ENCODE measurements around the gene CTBP1. TPM values are rescaled to one million over a fixed set of nuclear protein-coding genes. Genes with fewer than 3 reads are reported as not detected.
"Not testable (repeated sequence)": the region's sequence is repeated elsewhere in the genome, so short reads cannot be mapped to it uniquely, and the experiment has no call there.

The CTBP1 gene
- 100 to 1,000 TPM; 135 to 141 TPM for total RNA-seq

DNA sequence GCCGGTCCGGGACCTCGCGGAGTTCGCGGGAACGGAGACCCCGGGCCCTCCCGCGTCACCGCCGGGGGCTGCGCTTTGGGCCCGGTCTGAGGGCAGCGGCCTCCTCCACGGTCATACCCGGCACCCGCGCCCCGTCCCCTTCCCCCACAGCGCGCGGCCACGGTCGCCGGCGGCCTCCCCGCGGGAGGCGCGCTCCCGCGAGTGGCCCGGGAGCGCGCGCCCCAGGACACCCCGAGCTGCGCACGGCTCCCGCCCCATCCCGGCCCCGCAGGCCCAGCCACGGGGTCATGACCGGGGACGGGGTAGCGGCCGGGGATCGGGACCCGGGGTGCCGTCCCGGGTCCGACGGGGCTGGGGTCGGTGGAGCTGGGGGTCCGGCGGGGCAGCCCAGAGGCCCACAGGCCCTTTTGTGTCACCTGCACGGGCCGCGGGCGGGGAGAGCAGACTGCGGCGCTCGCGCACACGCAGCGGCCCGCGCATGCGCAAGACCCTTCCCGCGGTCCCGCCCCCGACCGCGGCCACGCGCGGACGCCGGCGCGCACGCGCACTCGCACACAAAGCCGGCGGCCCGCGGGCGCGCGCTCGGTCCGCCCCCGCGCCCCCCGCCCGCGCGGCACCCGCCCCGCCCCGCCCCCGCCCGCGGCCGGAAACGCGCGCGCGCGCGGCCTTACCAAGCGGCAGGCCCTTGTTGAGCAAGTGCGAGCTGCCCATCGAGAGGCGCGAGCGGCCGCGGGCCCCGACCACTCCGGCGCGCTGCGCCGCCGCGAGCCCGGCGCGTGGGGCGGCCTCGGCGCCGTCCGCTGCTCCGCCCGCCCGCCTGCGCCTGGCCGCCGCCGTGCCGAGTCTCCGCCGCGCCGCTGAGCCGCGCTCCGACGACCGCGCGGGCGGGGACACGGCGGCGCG lies at the start of gene CTBP1:
TSS of gene CTBP1 (minus strand) at position 886 of the 903 bp plus-strand sequence. CDS start 7,799 bp downstream, outside the sequence.
- H3K4me3 Mint-ChIP-seq, result peak within 1 kb of the TSS; percentile 90
- no peaks in the 10 kb centered on the region for H3K27me3 Mint-ChIP-seq
- peak within 1 kb of the TSS; percentile 94 for H3K27ac Mint-ChIP-seq
- H3K36me3 Mint-ChIP-seq, result peaks cover 39% of the 10 kb centered on the region
- peaks cover 57% of the 10 kb centered on the region for H3K4me1 Mint-ChIP-seq
- DNase-seq, result peak; percentile 91
- peaks cover 7% of the 10 kb centered on the region for H3K9me3 Mint-ChIP-seq

DNA sequence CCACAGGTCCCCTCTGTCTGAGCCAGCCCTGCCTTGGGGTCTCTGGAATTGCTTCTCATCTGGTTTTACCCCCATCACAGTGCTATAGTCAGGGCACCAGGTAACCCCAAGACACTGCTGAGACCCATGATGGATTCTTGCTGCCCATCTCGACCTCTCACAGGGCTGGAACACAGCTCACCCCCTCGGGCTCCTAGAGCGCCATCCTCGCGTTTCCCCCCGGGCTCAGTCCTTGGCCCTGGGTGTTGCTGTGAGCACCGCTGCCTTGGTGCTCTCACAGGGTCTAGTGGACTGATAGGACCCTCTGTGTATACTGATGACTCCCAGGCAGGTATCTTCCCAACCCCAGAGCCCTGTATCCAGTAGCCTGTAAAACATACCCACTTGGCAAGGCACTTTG lies 49.5 kb upstream of the CTBP1 start:
- Mint-ChIP-seq H3K4me1 (peaks cover 36% of the 10 kb centered on the region), H3K27ac (no peak overlapping the region), H3K9me3 (no peaks in the 10 kb centered on the region), H3K4me3 (no peak overlapping the region), H3K36me3 (peaks cover 21% of the 10 kb centered on the region), H3K27me3 (no peaks in the 10 kb centered on the region)
- DNase-seq, result no peak

DNA sequence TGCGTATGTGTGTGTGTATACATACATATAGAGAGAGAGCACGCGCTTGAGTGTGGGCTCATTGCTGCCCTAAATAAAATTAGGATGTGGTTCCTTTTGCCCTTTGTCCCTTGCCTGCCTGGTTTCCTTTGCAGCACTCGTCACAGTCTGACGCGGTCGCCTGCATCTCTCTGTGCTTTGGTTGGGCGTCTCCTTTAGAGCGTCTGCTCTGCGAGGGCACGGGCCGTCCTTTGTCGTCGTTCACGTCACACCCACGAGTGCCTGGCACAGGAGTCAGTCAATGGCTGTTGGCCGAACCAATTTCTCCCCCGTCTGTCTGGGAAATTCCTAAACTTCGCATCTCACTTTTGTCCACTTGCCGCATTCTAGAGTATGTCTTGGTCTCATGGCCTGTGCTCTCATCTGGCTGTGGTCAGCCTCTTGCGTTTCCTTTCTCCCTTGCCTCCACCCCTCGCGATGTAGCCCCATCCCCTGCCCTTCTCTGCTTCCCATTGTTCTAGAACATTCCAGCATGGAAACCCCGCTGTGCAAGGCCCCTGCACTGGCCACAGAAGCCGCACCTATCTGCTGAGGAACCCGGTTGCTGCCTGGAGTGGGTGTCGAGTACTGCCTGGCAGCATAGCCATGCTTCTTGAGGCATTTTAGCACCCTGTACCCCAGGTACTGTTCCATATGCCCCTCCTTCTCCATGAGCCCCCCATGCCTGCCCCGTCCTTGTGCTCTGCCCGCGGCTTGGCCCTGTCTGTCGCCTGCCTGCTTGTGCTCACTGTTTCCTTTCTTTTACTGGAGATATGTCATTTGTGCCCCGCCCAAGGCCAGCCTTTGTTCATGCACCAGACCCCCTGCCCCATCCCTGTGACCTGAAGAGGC lies 48.8 kb upstream of the CTBP1 start:
- H3K4me1 Mint-ChIP-seq, result peaks cover 34% of the 10 kb centered on the region
- no peaks in the 10 kb centered on the region for H3K9me3 Mint-ChIP-seq
- no peak overlapping the region for H3K27ac Mint-ChIP-seq
- no peaks in the 10 kb centered on the region for H3K27me3 Mint-ChIP-seq
- H3K4me3 Mint-ChIP-seq, result no peak overlapping the region
- no peak for DNase-seq
- peaks cover 21% of the 10 kb centered on the region for H3K36me3 Mint-ChIP-seq

DNA sequence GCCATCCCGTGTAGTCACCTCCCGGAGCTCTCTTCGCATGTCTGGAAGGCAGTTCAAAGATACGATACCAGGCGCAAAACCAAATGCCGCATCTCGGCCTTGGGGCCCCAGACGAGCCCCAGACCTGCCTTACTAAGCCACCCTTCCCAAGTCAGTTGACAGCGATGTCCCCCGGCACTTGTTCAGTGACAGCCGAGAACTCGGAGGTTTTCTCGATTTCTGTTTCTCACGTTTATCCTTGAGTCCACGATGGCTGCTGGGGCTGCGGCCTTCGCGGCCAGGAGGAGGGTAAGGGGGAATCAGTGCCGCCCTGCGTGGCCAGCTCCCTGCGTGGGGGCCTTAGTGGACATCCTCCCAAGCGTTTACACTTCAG lies 48.1 kb upstream of the CTBP1 start:
- Mint-ChIP-seq H3K27ac (no peak overlapping the region), H3K36me3 (peaks cover 22% of the 10 kb centered on the region), H3K27me3 (no peaks in the 10 kb centered on the region), H3K4me3 (no peak overlapping the region), H3K4me1 (peaks cover 40% of the 10 kb centered on the region), H3K9me3 (no peaks in the 10 kb centered on the region)
- DNase-seq, result no peak

DNA sequence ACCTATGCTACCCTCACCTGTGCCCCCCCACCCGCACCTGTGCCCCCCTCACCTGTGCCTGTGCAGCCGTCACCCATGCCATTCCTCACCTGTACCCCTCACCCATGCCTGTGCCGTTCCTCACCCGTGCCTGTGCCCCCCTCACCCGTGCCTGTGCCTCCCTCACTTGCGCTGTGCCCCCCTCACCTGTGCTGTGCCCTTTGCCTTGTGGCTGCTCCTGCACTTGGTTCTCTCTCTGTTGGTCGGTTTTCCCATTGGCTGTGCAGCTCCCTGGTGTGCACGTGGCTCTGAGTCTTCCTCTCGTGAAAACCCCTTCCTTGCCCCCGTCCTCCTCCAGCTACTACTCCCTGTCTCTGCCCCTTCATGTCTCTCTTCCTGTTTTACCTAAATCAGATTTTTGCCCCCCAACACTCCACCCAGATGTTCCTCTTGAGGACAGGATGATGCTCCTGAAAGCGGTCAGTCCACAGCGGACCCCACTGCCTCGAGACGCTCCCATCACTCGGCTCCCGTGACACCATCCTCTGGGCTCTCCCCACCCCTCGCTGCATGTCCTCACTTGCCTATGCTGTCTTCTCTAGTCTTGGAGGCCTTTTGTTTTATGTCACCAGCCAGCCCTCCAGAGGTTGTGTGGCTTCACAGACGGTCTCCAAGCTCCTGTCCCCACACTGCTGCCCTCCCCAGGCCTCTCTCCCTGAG lies 47.5 kb upstream of the CTBP1 start:
- Mint-ChIP-seq H3K4me1 (peaks cover 45% of the 10 kb centered on the region), H3K4me3 (no peak overlapping the region), H3K27me3 (no peaks in the 10 kb centered on the region), H3K27ac (no peak overlapping the region), H3K9me3 (no peaks in the 10 kb centered on the region), H3K36me3 (peaks cover 21% of the 10 kb centered on the region)
- DNase-seq, result no peak

DNA sequence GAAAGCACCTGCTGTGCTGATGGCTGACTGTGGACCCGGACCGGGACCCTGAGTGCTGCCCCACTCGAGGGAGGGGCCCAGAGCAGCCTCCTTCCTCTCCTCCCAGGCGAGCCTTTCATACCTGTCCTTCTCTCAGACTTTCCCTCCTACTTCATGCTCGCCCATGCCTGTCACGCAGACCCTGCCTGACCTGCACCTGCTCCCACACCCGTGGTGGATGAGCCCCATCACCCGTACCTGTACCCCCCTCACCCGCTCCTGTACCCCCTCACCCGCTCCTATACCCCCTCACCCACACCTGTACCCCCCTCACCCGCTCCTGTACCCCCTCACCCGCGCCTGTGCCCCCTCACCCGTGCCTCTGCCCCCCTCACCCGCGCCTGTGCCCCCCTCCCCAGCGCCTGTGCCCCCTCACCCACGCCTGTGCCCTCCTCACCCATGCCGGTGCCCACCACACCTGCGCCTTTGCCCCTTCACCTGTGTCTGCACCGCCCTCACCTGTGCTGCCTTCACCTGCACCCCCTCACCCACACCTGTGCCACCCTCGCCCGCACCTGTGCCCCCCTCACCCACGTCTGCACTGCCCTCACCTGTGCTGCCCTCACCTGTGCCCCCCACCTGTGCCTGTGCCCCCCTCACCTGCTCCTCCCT lies 46.6 kb upstream of the CTBP1 start:
- DNase-seq, result no peak
- Mint-ChIP-seq H3K27me3 (no peaks in the 10 kb centered on the region), H3K4me1 (peaks cover 49% of the 10 kb centered on the region), H3K36me3 (peaks cover 17% of the 10 kb centered on the region), H3K27ac (peak overlapping the region; percentile 48), H3K9me3 (no peaks in the 10 kb centered on the region), H3K4me3 (no peak overlapping the region)

DNA sequence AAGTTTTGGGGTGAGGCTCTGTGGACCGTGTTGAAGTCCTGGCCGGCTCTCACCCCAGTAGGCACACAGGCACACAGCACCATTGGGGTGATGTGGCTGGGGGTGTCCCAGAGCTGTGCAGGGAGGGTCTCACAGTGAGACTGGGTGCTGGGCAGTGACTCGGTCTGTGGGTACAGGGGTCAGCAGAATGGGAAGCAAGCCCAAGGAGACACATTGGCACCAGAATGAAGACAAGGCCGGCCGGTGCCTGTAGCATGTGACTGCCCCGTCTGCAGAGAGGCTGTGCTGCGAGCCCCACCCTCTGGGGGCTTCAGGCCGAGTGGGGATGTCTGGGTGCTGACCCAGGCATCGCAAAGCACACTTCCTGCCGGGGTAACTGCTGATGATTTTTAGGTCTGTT lies 46.0 kb upstream of the CTBP1 start:
- H3K9me3 Mint-ChIP-seq, result no peaks in the 10 kb centered on the region
- no peaks in the 10 kb centered on the region for H3K27me3 Mint-ChIP-seq
- H3K27ac Mint-ChIP-seq, result peak overlapping the region; percentile 56
- H3K4me3 Mint-ChIP-seq, result no peak overlapping the region
- H3K4me1 Mint-ChIP-seq, result peaks cover 44% of the 10 kb centered on the region
- no peak for DNase-seq
- H3K36me3 Mint-ChIP-seq, result peaks cover 12% of the 10 kb centered on the region

DNA sequence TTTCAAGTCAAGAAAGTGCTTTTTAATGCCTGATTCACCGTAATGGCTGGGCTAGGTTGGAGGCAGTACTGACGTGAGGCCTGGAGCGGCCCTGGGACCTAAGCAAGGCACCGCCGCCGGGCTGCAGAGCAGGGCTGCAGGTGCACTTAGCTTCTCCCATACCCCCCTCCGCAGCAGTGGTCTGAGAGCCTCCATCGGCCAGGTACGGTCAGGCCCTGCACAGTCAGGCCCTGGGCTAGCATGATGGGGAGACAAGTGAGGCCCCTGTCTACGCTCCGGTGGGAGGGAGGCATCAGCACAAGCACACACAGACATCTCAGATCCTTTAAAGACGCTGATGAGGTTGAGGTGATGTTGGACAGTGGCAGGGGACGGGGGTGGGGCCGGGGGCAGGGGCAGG lies 45.5 kb upstream of the CTBP1 start:
- H3K9me3 Mint-ChIP-seq, result no peaks in the 10 kb centered on the region
- no peak overlapping the region for H3K27ac Mint-ChIP-seq
- H3K4me1 Mint-ChIP-seq, result peaks cover 42% of the 10 kb centered on the region
- DNase-seq, result no peak
- H3K4me3 Mint-ChIP-seq, result no peak overlapping the region
- H3K27me3 Mint-ChIP-seq, result no peaks in the 10 kb centered on the region
- H3K36me3 Mint-ChIP-seq, result peaks cover 9% of the 10 kb centered on the region

DNA sequence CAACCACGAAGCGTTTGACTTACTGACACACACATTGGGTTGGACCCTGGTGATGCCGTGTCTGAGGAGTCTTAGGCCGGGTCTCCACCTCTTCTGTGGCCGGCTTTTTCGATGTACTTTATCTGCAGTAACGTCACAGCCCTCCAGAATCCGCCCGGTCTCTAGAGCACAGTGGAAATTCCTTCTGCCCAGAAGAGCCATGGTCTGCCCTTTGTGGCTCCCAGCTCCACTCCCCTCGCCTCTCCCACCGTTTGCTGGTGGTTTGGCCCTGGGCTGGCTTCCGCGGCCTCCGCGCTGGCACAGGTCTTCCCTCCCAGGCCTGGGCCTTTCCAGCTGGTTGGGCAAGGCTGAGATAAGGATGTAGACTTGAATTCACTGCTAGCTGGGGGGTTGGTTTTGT lies 45.1 kb upstream of the CTBP1 start:
- Mint-ChIP-seq H3K27me3 (no peaks in the 10 kb centered on the region), H3K36me3 (peaks cover 9% of the 10 kb centered on the region), H3K9me3 (no peaks in the 10 kb centered on the region), H3K4me3 (no peak overlapping the region), H3K4me1 (peaks cover 42% of the 10 kb centered on the region), H3K27ac (no peak overlapping the region)
- DNase-seq, result no peak

DNA sequence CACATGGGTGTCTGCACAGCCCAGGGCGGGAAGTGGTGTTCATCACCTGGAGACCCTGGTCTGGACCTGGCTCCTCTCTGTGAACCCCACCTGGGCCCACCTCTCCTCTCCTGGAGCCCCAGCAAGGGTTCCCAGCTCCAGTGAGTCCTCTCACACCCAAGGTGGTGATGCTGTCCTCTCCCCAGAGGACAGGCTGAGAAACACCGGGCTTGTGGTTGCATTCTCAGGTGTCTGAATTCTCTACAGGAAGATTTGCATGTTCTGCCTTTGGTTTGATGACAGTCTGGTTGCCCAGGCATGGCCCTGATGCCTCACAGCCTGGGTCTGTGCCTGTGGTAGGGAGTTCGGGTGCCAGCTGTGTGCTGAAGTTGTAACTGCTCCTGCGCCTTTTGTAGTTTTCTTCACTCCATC lies 44.6 kb upstream of the CTBP1 start:
- Mint-ChIP-seq H3K36me3 (peaks cover 9% of the 10 kb centered on the region), H3K9me3 (no peaks in the 10 kb centered on the region), H3K27me3 (no peaks in the 10 kb centered on the region), H3K4me3 (no peak overlapping the region), H3K27ac (no peak overlapping the region), H3K4me1 (peaks cover 45% of the 10 kb centered on the region)
- DNase-seq, result no peak

DNA sequence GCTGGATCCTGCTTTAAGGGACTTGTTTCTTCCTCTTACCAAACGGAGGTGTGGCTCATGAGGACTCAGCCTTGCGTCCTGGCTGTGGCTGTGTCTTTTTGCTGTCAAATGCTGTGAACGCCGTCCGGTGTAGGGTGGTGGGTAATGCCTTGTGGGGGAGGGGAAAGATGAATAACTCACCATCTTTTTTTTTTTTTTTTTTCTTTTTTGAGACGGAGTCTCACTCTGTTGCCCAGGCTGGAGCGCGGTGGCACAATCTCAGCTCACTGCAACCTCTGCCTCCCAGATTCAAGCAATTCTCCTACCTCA lies 43.7 kb upstream of the CTBP1 start:
- not testable (repeated sequence) for DNase-seq, H3K4me3 Mint-ChIP-seq, H3K27me3 Mint-ChIP-seq, H3K27ac Mint-ChIP-seq, H3K36me3 Mint-ChIP-seq, H3K9me3 Mint-ChIP-seq
- peaks cover 48% of the 10 kb centered on the region for H3K4me1 Mint-ChIP-seq

DNA sequence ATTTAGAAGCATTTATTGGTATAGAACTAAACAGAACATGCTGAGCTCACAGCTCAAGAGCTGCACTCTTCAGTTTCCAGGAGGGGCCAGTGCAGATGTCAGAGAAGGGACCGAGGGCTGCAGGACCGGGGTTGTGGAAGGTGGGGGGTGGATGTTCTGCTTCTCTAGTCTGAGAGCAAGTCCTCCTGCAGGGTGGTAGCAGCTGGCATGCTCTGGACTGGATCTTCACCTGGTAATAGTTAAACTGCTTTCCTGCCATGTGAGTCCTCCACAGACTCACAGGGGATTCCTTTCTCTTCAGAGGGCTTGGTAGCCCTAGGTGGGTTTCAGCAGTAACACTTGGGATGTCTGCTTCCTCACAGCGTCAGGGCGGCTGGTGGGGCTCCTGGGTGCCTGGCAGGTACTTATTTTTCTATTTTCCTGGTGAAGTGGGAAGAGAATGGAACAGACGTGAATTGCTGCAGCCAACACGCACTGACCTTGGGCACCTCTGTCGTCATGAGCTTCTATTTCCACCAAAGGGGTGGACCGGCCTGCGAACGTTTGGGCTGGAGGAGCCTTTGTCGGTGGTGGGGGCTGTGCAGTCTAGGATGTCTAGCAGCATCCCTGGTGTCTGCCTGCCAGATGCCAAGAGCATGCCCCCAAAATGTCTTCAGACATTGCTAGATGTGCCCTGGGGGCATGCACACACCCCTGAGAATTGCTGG lies 43.2 kb upstream of the CTBP1 start:
- Mint-ChIP-seq H3K9me3 (no peaks in the 10 kb centered on the region), H3K27me3 (no peaks in the 10 kb centered on the region), H3K4me1 (peaks cover 45% of the 10 kb centered on the region), H3K27ac (peak overlapping the region; percentile 61), H3K4me3 (peak overlapping the region; percentile 98), H3K36me3 (peaks cover 9% of the 10 kb centered on the region)
- no peak for DNase-seq

DNA sequence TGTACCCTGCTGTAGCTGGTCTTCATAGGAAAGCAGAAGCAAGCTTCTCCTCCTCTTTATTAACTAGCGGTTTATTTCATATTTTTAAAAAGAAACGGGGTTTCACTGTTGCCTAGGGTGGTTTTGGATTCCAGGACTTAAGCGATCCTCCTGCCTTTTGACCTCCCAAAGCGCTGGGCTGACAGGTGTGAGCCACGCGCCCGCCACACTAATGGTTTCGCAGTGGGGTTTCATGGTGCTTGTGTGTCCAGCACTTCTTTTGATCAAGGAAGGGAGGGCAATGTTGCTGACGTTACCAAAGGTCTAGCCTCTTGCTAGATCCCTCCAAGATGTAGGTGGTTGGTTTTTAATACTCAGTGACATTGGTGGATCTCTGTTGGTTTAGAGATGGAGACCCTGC lies 42.2 kb upstream of the CTBP1 start:
- H3K27me3 Mint-ChIP-seq, result no peaks in the 10 kb centered on the region
- peak overlapping the region; percentile 98 for H3K4me3 Mint-ChIP-seq
- peaks cover 2% of the 10 kb centered on the region for H3K36me3 Mint-ChIP-seq
- H3K4me1 Mint-ChIP-seq, result peaks cover 39% of the 10 kb centered on the region
- H3K9me3 Mint-ChIP-seq, result peaks cover 4% of the 10 kb centered on the region
- no peak for DNase-seq
- H3K27ac Mint-ChIP-seq, result peak overlapping the region; percentile 42

Data from activated naive CD8-positive, alpha-beta T cell treated with anti-CD3 and anti-CD28 coated beads for 36 hours (primary cell).